Skin epidermis (tissue), 12 donors: ENCODE measurements around the gene CXCR1.

Experiments
- H3K27ac ChIP-seq, 21 experiments: fragments of 200-600 bp; sonication (generic) in 11 of 21; one replicate each; pipeline ENCODE4 v1.5.0; 2020; ENCODE audit warnings: mild to moderate bottlenecking in 3 of 21, inconsistent platforms in 2 of 21, moderate library complexity in 2 of 21
- H3K4me3 ChIP-seq, 7 experiments: fragments of 200-600 bp; sonication (generic) in 2 of 7; one replicate each; pipeline ENCODE4 v1.5.0; 2020; ENCODE audit warnings: inconsistent platforms in 2 of 7, mild to moderate bottlenecking in 2 of 7, moderate library complexity in 1 of 7

CXCR1 gene

DNA sequence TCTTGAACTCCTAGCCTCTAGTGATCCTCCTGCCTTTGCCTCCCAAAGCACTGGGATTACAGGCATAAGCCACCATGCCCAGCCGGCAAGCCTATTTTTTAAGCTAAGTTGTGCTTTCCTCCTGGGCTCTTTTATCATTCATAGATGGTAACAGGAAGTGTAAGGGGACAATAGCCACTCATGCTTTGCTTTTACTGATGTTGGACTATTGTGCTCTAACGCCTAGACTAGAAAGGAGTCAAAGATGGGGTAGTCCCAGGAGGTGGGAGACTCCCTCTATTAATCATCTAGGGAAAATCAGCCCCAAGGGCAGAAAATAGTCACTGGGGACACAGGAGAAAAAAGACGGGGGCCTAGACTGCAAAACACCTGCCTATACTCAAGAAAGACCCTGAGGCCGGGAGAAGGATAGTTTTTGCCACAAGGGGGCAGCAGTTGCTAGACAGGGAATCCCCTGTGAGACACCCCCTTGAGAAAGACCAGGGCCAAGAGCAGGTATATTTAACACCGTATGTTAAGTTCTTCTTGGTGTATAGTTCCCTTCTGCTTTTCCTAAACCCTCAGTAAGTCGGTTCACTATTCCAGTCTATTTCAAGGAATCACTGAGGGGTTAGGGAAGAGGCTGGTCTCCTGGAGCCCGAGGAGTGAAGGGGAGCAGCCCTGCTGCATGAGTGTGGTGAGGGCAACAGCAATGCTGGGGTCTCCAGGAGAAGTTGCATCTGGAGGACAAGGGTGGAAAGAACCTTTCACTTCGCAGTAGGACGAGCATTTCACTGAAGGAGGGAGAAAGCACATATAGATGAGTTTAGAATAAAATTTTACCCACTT is 2.1 kb upstream of the CXCR1 start:
- no peak overlapping the region for H3K4me3 ChIP-seq
- H3K27ac ChIP-seq = no peak overlapping the region

DNA sequence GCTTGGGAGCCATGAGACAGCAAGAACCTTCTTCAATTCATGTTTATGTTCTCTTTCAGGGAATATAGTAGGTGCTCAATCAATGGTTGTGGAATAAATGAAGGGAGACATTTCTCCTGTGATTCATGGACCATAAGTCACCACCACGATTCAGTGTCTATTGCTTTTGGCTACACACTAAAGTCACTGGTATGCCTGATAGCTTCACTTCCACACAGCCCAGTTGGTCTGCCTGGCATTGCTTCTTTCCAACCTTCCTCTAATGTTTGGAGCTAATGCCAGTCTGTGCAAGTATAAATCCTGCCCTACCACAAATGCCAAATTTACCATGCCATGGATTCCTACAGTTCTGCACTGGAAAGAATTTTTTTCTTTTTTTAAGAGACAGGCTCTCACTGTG is 1.3 kb upstream of the CXCR1 start:
- Histone ChIP-seq H3K27ac (peak overlapping the region in 1 of 21 experiments; percentile 18), H3K4me3 (no peak overlapping the region)

DNA sequence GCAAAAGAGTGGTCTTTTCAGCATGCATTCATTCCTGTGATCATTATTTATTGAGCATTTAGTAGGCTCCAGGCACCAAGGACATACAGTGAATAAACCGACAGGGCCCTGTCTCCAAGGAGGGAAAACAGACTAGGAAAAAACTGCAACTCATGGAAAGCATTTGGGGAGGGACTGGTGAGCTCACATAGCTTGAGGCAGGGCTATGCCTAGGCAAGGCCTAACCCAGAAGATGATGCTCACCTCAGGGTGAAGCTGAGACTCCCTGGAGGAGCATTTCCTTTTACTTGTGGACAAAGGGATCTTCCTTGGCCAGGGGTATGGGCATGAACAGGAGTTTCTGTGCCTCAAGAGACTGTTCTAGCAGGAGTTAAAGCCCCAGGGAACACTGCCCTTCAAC is 3.9 kb downstream of the CXCR1 start:
- no peak overlapping the region for H3K4me3 ChIP-seq
- peak overlapping the region in 1 of 21 experiments; percentile 34 for H3K27ac ChIP-seq

DNA sequence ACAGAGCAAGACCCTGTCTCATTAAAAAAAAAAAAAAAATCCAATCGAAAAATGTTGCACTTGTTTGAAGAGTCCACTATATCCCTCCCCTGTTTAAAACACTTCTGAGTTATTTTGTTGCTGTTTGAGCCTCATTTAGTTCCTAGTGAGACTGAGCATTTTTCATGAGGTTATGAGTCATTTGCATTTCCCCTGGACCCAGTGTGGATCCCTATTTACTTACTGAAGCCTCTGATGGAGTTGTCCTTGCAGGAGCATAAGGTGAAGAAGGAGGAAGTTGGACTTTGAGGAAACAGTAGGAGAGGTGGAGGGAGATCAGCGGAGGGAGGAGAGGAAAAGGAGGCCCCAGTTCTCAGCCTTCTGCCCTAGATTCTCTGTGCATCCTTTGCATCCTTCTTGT is 5.1 kb downstream of the CXCR1 start:
- H3K4me3 ChIP-seq = no peak overlapping the region
- H3K27ac ChIP-seq = no peak overlapping the region

DNA sequence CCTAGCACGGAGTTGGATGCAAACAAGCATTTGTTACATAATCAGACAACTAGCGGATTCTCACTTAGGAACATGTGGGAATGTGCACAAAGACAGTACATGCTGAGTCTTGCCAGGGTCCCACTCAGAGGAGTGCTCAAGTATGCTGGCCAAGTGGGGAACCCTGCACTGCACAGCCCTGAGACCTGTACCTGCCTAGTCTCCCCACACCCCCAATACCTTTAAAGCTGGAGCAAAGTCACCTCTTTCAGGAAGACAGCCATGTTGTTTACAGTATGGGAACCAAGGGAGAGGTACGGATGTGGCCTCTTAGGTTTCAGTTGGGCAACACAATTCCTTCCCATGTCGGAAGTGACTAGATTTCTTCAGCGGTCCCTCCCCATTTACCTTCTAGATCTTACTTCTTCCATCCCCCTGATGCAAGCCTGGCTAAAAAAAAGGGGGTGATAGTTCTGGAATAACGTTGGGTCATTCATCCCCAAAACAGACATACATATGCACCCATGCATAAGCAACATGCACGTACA is 10.7 kb downstream of the CXCR1 start:
- peak overlapping the region in 3 of 21 experiments; percentile 12 to 37 (median 23) for H3K27ac ChIP-seq

DNA sequence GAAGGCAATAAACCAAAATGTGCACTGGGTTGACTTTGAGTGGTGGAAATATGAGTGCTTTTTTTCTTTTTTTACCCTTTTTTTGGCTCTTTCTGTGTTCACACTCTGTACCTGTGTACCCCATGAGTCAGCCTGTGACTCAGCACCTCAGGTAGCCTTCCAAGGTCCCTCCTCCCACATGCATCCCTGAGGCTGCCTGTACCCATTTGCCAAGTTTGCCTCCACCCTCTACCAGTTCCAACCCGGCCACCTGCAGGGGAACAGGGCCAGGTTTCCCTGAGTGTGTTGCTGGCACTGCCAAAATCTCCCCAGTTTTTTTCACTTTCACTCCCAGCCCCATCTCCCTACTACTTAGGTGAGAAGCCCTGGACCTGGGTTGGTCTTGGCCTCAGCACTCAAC is 14.0 kb downstream of the CXCR1 start:
- Histone ChIP-seq H3K4me3 (no peak overlapping the region), H3K27ac (peak overlapping the region in 1 of 21 experiments; percentile 14)

More for the DNA sequence above, 10.7 kb downstream of the CXCR1 start:
- no peak overlapping the region for H3K4me3 ChIP-seq

DNA sequence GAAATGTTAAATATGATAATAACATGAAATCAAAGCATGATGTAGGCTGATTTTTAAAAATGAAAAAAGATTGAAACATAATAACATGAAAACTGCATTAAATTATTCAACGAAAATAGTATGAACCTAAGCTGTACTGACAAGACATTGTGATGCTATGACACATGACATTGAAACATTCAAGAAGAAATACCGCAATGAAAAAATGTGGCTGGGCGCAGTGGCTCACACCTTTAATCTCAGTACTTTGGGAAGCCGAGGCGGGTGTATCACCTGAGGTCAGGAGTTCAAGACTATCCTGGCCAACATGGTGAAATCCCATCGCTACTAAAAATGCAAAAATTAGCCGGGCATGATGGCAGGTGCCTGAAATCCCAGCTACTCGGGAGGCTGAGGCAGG is 14.6 kb downstream of the CXCR1 start:
- no peak overlapping the region for H3K4me3 ChIP-seq
- H3K27ac ChIP-seq = no peak overlapping the region

DNA sequence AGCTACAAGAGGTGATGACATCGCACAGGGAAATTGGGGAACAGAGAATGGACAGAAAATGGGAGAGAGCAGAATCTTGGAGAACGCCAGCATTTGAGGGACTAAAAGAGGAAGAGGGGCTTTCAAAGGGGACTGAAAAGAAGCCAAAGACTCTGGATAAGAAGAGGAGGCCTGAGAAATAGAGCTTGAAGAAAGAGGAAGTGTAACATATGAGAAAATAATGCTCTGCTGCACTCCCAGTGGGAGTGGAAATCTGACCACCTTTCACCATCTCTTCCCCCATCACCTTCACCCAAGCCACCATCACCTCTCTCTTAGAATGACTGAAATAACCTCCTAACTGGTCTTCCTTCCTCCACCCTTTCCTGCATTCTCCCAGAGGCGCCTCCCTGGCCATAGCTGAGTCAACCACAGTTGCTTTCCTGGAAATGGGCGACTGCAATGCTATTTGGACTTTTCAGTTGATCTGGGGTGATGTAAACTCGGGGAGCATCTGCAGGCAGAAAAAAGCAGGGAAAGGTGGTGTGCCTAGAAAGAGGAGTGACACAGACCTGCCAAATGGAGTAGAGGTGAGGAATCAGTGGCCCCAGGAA is 16.8 kb downstream of the CXCR1 start:
- no peak overlapping the region for H3K4me3 ChIP-seq
- no peak overlapping the region for H3K27ac ChIP-seq

DNA sequence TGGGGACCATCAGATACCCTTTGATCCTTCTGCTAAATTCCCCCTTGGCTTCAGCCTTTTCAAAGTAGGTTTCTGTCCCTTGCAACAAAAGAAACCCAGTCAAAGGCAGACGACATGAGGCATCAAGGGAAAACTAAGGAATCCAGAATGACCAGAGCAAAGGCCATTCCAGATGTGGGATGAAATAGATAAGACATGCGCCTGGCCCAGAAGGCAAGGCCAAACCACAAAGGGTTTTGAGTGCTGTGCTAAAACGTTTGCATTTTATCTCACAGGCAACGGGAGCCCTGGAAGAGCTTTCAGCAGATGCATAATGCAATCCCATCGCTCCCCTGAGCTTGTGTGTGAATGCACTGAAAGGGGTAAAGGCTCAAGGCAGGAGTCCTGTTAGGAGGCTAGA is 17.7 kb downstream of the CXCR1 start:
- no peak overlapping the region for H3K4me3 ChIP-seq
- H3K27ac ChIP-seq = no peak overlapping the region

DNA sequence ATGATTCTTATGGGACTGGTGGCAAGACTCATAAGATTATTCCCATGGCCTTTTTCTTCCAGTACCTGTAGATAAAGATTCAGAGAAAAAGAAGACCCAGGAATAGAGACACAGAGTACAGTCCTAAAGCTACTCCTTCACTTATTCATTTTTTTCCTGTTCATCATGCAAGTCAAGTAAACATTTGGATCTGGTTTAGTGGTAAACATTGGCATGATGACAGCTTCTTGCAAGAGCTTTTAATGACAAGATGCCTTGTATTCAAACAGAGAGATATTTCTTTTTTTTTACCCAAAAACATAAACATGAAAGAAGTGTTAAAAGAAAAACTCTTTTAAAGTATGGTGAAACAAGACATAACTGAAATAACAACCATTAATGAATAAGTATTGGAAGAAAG is 20.7 kb downstream of the CXCR1 start:
- H3K27ac ChIP-seq = no peak overlapping the region
- no peak overlapping the region for H3K4me3 ChIP-seq

DNA sequence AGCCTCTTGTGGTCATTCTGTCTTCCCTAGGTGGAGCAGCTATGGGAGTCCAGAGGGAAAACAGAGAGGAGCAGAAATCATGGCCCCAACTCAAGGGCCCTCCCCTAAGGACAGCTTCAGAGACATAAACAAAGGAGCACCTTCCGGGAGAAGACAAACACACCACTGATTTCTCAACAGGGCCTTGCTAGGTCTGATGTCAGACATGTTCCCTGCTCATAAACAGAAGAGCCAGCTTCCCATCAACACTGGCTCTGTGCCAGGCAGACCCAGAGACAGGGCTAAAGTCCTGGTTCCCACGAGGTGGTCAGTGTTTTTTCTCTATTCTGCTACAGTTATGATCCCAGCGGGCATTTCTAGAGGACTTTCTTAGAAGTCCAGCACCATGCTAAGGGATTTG is 21.6 kb downstream of the CXCR1 start:
- peak overlapping the region in 1 of 21 experiments; percentile 1 for H3K27ac ChIP-seq
- no peak overlapping the region for H3K4me3 ChIP-seq

DNA sequence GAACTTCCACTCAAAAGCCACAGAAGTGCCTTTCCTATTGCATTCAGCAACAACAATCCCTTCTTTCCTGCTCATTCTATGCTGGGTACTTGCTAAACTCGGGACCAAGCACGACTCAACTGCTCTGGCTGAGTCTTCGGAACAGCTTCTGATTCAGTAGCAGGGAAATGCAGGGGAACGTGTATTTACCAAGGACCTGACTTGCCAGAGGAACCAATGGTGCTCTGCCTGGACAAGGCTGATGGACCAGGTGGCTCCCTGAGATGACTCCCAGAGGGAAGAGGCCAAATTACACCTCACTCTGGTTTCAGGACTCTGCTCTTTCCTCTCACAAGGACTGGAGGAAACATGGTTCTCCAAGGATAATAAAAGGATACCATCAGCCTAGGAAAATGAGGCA is 28.7 kb downstream of the CXCR1 start:
- no peak overlapping the region for H3K27ac ChIP-seq
- no peak overlapping the region for H3K4me3 ChIP-seq

DNA sequence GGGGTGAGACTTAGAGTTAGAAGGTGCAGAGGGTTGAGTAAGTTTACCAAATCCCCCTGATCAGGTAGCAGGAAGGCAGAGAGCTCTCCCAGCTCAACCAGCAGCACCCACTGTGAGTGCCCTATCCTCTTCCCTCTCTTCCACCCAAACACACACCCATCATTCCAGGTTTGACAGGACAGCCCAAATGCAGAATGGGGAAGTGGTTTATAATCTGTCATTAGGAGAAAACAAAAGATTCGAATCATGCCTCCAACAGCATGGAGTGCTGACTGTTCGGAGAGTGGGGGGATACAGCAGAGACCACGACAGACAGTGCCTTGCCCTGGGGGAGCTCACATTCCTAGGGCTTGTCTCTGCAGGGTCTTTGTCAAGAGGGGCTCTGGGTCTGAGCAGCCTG is 29.2 kb downstream of the CXCR1 start:
- no peak overlapping the region for H3K27ac ChIP-seq

DNA sequence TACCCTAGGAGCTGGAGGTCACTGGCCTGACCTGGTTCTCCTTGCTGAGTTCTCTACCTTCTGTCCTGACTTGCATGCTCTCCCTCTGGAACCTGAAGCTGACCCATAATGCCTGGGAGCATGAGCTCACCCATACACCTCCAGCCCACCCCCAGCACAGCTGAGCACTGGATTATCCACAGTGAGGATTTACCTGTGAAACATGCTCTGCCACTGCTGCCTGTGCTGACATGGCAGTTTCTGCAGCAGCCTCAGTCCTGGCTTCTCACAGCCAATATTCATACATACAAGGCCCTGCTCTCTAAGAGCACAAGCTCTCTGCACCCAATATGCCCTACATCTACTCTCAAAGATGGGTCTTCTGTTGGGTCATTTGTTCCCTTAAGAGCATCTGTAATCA is 35.9 kb downstream of the CXCR1 start:
- H3K27ac ChIP-seq = peak overlapping the region in 3 of 21 experiments; percentile 6 to 18 (median 11)

More for the DNA sequence above, 29.2 kb downstream of the CXCR1 start:
- no peak overlapping the region for H3K4me3 ChIP-seq

DNA sequence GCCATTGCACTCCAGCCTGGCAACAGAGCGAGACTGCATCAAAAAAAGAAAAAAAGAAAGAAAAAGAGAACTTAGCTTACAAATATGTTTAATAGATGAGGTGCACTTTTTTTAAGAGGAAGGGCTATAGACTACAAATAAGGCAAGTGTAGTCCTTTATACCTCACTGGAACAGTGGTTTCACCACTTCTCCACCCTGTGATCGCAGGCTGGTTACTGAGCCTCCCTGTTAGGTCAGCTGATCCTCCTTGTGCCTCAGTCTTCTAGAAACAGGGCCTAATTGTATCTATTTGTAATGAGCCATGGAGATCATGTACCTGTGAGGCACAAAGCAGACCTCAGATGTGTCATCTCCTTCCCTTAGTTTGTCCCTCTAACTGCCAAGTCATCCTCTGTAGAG is 36.4 kb downstream of the CXCR1 start:
- Histone ChIP-seq H3K27ac (peak overlapping the region in 4 of 21 experiments; percentile 6 to 18 (median 8)), H3K4me3 (no peak overlapping the region)

More for the DNA sequence above, 35.9 kb downstream of the CXCR1 start:
- H3K4me3 ChIP-seq = no peak overlapping the region

DNA sequence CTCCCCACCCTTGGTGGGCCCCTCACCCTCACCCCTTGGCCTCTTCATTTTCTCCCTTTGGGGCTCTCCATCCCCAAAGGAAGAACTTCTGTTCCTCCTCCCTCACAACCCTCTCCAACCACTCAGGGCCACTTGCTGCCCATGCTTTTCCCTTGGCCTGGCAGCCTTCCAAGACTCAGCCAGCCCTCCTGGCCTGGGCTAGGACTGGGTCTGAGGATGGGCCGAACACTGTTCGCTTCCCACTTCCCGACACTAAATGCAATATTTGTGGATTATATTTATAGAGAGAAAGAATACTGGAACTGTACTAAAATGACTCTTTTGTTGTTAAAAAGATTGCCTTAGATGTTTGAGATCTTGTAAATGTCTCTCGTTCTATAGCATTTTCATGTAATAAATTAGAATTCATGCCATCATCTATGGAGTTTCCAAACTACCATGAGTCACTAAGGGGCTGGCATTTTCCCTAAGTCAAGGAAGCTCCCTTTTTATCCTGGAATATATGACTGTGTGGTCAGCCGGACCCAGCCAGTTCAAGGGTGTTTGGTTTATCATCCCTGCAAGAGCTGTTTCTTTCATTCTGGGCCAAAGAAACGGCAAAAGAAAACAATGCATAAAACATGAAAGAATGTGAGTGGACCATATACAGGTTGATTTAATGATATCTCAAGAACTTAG is 37.2 kb downstream of the CXCR1 start:
- H3K4me3 ChIP-seq = peak overlapping the region in 1 of 7 experiments; percentile 17
- H3K27ac ChIP-seq = peak overlapping the region in 7 of 21 experiments; percentile 6 to 62 (median 53)

DNA sequence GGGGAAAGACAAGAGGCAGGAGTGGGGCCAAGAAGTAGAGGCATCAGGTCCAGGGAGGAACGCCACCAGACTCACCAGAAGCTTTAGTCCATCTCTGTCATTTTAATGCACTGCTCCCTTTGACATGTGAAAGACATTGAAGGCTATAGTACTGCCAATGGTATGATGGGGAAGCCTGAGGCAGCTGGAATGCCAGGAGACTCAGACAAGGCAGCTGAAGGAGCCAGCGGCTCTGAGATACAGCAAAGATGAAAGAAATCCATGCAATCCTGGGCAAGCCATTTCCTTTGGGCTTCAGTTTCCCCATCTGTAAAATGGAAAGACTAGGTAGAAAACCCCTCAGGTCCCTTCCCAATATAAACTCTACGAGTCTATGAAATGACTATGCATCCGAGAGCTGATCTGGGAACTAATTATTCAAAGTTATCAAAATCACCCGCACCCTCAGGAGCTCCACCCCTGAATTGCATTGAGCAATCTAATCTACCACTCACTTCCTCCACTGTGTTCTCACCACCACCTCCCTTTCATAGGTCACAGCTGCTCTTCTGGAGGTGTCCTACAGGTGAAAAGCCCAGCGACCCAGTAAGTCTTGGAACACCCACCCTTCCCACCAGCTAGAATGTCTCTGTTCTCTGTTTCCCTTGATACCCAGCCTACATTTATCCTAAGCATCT is 37.8 kb downstream of the CXCR1 start:
- Histone ChIP-seq H3K4me3 (peak overlapping the region in 1 of 7 experiments; percentile 17), H3K27ac (peak overlapping the region in 5 of 21 experiments; percentile 45 to 62 (median 59))

DNA sequence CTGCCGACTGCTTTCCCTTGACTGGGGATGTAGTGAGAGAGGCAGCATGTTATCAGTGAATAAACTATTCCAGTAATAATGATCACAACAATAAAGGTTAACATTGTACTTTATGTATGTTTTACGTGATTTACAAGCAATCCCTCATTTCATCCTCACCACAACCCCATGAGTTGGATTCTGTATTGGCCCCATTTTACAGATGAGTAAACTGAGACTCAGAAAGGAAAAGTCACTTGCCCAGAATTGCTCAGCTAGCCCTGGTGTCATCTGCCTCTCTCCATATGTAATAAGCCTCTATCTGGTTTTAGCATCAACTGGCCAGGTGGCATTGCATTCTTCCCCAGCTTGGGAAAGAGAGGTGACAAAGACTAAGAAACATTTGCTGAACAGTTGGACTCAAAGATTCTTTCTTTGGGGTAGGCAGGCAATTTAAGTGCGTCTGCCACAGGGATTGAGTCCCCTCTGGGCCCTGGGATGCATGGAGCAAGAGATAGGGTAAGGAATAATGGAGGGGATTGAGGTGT is 38.8 kb downstream of the CXCR1 start:
- no peak overlapping the region for H3K4me3 ChIP-seq
- H3K27ac ChIP-seq = peak overlapping the region in 6 of 21 experiments; percentile 22 to 78 (median 54)

DNA sequence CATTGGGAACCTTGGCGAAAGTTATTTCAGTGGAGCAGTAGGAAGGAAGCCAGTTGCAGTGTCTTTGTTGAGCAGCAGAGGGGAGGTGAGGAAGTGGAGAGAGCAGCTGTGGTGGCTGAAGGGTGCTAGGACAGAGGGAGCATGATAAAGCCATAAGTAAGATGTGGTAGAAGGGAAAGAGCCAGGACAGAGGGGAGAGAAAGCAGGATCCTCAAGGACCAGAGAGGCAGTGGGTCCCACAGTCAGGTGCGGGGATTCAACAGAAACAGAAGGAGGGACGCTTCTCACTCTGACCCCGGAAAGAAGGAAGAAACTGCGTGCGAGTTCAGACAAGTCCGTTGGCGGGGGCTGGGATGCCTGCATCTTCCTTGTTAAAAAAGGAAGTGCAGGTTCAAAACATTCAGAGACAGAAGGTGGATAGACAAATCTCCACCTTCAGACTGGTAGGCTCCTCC is 41.1 kb downstream of the CXCR1 start, which contains the start of gene CXCR2:
Gene CXCR2 (plus strand): TSS at position 403 of the 455 bp plus-strand sequence. CDS start 8,774 bp downstream, outside the sequence.
- H3K27ac ChIP-seq = peak within 1 kb of the TSS in 14 of 21 experiments; percentile 5 to 78 (median 36)

More for the DNA sequence above, 41.1 kb downstream of the CXCR1 start, which contains the start of gene CXCR2:
- peak within 1 kb of the TSS in 1 of 7 experiments; percentile 17 for H3K4me3 ChIP-seq
